Stimulated activated CD8-positive, alpha-beta memory T cell treated with anti-CD3 and anti-CD28 coated beads, Interleukin-15, amount 100 ng/mL, for 4 hours (primary cell): ENCODE measurements around the gene CAMKMT.

Experiments used
- DNase-seq, 2 donors: peaks; one replicate each; pipeline ENCODE4 v3.0.0-alpha.2; 2020; ENCODE audit warnings: low read depth in 2 of 2

Gene CAMKMT

DNA sequence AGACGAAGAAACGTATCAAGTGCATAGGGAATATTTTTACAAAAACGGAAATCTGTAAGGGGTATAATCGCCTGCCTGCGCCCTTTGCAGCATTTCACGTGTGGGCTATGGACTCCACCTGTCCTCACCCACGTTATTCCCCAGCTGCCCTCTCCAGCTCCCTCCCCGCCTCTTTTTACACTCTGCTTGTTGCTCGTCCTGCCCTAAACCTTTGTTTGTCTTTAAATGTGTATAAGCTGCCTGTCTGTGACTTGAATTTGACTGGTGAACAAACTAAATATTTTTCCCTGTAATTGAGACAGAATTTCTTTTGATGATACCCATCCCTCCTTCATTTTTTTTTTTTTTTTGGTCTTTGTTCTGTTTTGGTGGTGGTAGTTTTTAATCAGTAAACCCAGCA is 410.4 kb downstream of the CAMKMT start:
- DNase-seq = no peak

DNA sequence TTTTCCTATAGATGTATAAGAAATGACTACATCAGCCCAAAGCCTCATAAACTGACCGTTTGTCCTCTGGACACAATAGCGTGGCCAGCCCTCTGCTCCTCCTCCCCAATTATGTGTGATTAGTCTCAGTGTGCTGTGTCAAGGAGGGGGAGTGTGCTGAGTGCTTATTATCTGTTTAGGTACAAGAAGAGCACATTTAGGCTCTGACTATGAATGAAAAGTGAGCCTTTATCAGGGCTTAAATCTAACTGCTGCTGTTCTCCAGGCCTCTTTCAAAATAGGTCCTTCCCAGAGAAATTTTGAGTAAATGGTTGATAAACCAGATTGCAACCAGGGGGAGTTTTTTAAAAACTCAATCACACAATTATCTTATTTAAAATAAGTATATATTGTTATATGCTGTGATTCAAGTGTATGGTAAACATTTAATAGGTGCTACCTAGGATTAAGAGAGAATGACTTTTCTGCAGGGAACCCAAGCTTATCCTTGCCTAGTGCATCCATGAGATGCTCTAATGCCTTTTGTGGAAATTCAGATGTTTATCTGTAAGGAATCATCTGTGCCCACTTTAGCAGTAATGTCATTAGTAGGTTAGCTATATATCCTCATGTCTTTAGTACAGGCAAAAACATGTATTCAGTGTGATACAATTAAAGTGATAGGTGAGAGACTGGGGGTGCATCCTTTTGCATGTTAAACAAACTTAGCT is 411.1 kb downstream of the CAMKMT start:
- DNase-seq = no peak

DNA sequence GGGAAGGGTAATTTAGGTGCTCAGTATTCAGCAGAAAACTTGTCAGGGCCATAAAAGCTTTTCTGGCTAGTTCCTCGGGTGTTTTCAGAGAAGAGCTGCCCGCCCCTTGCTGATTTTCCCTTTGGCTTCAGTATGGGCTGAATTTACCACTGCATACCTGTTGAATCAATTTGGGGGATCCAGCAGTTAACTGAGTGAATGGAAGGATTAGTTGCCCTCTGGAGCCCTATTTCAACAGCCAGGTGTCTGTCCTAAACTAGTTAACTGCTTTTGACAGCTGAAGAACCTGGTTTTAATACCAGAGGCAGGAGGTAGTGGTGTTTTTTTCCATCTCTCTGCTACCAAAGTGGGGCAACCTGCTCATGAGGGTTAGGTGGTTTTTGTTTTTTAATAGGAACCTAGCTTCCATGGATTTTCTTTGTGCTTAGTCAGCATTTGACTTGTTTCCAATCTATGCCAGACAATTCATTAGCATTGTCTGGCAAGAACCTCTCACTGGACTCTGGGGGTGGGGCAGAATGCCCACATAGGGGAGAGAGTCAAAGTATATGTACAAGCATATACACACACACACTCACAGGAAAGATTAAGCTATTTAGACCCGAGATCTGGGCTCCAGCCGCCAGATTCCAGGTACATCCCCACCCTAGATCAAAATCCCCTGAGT is 413.2 kb downstream of the CAMKMT start:
- no peak for DNase-seq

DNA sequence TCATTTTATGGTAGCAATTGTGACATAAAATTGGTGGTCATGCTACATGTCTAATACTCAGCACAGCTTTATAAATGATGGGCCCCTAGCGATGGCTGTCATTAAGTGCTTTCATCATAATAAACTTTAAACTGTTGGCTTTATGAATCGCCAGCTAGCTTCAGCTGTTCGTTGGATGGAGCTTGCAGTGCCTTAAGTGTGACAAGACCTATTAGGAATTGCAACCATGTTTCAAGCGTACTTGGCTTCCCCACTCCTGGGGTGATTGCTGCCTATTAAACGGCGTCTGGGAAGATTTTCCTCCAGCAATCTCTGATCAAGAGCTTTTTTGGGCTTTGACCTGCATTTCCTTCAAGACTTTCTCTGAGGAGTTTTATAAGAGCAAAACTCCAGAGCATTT is 415.3 kb downstream of the CAMKMT start:
- no peak for DNase-seq

DNA sequence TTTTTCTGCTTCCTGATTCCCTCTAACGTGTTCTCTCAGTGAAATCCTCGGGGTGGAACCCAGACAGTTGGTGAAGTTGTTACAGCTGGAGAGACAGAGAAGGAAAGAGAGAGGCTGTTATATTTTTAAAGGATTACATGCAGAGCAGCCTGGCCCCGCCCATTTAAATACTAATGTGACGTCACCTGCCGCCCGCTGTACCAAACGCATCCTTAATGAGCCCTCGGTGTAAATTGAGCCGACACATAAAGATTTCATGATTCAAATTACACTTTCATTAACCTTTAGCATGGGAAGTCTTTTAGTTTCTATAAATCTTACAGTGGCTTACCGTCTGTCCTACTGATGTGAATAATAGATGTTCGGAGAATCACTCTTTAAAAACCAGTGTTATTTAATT is 415.8 kb downstream of the CAMKMT start:
- DNase-seq = no peak

DNA sequence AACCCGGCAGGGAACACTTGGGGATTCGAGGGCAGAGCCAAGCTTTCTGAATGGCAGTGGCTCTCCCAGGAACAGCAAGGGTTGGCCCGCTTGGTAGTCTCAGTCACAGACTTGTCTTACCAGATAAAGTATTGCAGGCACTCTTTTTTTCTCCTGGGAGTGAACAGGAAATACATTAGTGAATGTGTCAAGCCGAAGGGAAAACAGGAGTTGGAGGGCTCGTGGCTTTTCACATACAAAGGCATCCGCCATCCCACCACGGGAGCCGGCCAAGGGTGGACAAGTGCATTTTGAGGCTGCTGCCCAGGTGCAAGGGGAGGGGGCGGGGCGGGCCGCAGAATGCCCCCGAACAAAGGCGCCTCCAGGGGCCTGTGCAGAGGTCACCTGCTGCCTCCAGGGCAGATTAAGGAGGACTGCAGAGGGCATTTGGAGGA is 416.5 kb downstream of the CAMKMT start:
- DNase-seq = no peak

DNA sequence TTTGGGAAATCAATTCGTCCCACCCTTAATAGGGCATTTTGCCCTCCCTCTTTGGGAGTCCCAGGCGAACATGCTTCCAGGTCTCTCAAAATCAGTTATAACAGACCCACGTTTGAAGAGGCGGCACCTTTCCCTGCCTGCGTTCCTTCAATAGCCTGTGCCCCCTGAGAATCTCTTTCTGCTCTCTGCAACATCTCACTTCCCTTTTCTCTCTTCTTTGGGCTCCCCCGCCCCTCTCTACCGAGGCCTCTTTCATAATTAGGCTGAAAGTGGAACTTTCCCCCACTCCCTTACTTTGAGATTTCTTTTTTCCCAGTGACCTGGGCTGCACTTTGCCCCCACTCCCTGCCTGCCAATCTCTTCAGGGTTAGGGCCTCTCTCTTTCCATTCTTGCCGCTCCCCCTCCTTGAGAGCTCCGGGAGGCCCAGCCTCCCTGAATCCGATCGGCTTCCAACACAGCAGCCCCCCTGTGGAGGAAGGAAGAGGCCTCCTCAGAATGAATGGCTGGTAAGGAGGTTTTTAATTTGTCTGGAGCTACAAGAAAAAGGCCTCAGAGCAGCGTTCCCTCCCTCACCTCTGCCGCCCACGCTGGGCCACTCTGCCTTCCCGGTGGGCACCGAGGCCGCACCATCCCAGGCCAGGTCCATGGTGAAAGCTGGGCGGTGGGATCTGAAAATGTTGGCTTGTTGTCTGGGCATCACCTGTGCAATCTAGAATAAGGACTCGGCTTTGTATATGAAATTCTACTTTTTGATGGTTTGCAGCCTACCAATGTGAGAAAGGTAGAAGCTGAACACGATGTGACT is 417.1 kb downstream of the CAMKMT start:
- no peak for DNase-seq

DNA sequence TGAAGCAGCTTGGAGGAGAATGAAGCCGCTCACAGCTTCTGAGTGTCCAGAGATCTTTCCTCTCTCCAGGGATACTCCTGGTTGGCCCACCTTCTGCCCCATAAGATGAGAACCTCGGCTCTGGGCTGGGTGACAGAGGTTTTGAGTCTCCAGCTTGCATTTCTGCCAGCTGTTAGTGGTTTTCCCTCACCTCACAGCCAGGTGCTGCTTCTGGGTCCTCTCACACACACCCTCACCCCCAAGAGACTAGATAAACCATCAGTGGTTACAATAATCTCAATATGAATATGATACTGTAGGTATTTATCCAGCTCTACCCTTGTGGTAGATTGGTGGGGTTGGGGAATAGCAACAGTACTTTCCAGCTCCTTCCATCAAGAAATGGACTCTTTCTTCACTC is 418.0 kb downstream of the CAMKMT start:
- DNase-seq = no peak

DNA sequence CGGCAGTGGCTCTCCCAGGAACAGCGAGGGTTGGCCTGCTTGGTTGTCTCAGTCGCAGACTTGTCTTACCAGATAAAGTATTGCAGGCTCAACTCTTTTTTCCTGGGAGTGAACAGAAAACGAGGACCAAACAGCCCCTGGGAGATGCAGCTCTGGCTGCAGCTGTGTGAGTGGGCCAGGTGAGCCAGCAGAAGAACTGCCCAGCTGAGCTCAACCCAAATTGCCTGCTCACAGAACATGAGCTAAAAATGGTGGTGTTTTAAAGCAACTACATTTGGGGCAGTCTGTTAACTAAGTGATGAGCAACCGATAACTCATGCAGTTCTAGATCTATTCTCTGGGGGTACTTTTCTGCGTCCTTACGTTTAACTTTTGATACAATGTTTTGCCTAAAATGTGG is 418.7 kb downstream of the CAMKMT start:
- no peak for DNase-seq

DNA sequence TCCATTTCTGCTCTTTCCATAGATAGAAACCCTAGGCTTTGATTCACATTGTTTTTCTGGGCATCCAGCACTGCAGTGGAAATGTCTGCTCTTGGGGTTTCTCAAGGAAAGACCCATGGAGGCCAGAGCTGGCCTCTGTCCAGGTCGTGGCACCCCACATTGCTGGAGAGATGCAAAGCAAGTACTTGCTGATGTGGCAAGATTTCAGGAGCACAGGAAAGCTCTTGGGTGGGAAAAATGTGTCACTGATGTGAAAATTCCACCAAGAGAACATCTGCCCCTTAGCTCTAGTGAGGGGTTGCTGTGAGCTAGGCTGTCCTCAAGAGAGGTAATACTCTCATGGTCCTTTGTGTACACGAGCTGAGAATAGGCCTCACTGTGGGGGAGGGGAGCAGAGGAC is 423.7 kb downstream of the CAMKMT start:
- no peak for DNase-seq

DNA sequence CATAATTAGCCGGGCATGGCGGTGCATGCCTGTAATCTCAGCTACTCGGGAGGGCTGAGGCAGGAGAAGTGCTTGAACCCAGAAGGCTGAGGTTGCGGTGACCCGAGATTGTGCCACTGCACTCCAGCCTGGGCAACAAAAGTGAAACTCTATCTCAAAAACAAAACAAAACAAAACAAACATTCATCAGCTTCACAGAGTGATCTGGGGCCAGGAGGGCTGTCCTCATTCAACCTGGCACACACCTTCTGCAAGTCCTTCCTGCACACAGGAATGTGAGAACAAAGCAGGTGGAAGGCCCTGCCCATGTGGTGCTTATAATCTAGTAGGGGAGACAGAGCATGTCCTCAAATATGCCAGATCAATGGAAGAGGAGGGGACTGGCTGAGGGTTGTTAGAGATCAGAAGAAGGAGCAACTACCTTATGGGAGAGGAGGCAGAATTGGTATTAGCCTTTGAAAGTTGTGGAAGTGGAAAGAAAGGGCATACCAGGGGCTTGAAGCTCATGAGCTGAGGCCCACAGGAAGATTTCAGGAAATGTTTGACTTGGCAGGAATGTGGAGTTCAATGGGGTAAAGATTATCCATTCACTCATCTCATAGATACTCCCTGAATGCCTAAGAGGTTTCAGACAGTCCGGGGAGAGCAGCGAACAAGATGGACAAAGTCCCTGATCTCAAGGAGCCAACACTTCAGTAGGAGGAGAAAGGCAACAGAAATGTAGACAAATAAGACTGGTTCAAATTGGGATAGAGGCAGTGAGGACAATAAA is 424.5 kb downstream of the CAMKMT start:
- DNase-seq = no peak

DNA sequence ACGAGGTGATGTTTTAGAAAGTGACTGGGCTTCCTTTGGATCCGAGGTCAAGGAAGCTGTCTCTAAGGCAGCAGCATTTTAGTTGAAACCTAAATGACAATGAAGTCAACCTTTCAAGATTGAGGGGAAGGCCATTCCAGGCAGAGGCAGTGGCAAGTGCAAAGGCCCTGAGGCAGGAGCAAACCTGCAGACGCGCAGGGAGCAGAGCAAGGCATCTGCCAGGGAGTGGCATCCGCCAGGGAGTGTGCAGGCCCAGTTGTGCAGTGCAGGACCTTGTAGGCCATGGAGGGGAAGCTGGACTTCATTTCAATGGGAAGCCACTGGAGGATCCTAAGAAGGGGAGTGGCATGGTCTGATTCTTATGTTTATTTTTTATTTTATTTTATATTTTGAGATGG is 425.1 kb downstream of the CAMKMT start:
- no peak for DNase-seq

DNA sequence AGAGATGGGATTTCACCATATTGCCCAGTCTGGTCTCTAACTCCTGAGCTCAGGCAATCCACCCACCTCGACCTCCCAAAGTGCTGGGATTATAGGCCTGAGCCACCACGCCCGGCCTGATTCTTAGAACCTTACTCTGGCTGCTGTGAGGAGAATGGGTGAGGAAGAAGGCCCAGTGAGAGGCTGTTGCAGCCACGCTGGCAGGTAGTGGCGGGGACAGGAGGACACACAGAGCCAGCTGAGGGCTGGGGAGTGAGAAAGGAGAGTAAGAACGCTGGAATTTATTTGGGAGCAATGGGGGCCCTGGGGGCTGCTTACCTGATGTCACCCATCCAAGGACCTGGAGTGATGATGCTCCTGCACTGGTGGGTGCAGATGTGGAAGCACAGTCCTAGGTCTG is 425.9 kb downstream of the CAMKMT start:
- DNase-seq = no peak

DNA sequence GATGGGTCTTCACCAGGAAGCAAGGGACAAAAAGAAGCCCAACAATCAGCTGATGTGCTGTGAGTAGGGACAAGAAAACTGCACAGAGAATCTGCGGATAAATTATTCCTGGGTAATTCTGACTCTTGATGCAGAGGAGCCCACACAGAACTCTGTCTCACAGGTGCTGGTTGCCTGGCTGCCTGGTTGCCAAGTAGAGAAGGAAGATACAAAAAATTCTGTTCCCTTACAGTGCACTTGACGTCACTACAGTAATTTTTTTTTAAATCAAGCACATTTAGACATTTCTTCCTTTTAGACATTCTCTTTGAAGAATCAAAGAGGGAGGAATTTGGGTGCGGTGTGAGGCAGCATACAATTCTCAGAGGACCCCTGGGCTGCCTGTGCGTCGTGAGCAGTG is 427.7 kb downstream of the CAMKMT start:
- no peak for DNase-seq

DNA sequence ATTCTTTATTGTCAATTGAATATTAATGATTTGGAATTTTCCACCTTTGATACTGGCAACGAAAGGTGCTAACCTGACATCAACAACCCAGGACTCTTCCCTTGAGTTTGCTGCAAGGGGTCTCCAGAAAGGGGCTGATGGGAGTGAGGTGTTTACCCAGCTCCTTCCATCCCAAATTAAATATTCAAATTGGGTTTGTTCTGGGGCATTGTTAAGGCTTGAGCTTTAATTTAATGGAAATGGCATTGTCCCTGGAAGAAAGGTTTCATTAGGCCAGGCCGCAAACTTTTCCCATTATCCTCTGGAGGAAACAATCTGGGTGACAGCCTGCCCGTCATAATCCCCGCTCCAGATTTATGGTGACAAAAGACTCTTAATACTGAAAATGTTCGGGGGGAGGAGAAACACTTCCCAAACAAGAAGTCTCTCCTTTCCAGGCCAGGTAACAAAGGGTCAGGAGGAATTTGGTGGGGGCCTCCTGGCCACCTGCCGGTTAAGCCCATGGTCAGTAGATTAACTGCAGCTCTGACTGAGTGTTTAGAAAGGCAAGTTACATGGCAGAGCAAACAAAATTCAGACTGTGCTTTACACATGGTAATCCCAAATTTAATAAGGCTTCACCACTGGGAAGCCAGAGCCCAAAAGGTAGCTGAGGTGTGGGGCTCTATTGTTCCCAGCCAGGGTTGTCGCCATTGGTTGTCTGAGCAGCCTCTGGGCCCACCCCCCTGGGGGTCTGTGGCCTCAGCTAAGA is 428.4 kb downstream of the CAMKMT start:
- no peak for DNase-seq

DNA sequence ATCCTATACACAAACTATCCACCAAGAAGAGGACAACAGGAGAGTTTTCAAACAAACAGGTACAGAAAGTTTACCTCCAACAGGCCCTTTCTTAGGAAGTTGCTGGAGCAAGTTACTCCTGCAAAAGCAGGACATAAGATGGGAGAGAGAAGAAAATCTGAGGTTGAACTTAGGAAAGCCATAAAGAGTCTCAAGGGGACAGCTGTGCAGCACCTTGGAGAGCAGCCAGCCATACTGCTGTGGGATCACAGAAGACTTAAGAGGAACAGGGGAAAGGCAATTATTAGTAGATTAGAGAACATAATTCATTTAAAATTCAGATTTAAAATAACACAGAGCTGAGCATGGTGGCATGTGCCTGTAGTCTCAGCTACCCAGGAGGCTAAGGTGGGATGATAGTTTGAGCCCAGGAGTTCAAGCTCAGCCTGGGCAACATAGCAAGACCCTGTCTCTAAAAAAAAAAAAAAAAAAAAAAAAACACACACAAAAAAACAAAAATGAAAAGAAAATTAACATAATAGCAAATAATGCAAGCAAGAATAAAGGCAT is 431.6 kb downstream of the CAMKMT start:
- no peak for DNase-seq

DNA sequence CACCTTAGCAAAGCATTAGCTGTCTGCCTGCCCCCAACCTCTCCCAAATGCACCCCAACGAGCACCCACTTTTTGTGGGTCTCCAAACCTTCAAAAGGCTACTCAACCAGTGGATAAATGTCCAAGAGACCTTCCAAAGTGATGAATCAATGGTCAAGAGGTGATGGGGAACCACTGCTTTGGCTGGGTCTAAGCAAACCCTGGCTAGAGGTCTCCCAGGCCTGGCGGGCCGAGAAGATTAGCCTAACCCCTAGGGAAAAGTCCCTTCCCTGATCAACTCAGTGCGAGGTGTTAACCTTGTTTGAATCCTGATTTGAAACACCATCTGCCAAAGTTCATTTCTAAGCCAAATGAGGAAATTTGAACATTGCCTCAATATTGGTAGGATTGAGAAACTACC is 435.0 kb downstream of the CAMKMT start:
- no peak for DNase-seq

DNA sequence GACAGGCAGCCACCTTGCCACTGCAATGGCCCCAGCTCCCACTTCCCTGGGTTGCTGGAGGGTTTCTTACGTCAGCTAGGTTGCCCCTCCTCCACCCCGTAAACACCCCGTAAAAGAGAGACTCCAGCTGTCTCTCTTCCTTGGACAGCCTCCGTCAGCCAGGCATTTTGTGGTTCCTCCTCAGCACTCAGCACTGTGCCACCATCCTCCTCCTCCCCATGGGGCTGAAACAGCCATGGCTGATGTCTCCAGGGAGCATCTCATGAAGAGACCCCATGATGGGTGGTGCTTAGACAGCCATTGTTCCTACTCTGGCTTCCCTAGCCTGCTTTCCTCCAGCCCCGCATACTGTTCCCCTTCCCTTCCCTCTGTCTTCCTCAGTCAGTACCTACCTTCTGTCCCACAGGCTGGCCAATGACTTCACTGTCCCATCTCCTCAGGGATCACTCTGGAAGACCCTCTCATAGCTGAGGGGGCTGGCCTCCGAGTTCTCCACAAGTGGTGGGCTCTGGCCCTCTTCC is 436.5 kb downstream of the CAMKMT start:
- no peak for DNase-seq

DNA sequence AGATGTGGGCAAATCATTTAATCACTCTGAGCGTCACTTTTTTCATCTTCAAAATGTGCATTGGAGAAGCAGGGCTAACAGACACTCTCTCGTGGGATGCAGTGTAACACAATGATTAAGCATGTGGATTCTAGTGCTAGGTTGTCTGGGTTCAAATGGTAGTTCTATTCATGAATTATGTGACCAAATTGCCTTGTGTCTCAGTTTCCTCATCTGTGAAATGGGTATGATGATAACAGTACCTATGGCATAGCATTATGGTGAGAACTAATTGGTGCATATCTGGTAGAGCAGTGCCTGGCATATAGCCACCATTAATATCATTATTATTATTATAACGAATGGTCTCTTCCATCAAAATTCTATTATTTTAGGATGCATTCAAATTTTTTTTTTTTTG is 437.4 kb downstream of the CAMKMT start:
- DNase-seq = no peak

DNA sequence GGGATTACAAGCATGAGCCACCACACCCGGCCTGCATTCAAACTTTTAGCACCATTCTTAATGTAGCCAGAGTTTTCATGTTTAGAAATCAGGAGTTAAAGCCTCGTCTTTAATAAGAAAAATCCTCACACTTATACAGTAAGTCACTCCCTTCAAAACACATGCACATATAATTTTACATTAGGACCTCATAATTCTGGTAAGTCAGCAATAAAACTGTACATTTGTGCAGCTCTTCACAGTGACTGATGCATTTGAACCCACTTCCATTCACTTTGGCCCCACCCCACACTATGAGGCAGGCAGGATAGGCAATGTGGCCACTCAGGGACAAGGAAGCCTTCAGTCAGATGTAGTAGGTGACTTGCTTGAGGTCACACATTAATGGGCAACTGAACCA is 438.0 kb downstream of the CAMKMT start:
- no peak for DNase-seq

DNA sequence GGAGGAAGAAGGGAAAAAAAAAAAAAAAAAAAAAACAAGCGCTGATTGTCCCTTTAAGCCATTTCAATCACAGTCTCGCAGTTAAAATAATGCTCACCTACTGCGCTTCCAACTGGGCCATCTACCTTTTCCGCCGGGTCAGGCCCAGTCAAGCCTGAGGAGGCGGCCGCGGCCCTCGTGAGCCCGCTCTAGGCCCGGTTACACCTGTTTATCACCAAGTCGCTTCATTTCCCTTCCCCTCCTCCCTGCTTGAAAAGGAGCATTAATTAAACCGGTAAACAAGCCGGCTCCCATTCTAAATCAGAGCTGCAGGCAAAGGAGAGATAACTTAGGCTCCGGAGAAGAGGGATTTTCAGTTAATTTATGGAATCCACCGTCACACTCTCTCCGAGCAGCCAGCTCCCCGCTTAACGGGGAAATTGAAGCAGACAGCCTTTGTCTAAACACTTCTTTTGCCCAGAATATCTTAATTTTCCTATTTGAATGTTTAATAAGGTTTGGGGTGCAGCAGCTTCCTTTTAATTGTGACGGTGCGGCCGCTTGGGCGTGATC is 439.6 kb downstream of the CAMKMT start:
- no peak for DNase-seq
